Central memory CD8-positive, alpha-beta T cell (primary cell): ENCODE results near the gene SUMF1.

ENCODE experiments used
- ATAC-seq: fragments of 150-1000 bp; cut with Tn5 transposase; replicated peaks from 2 replicates; pipeline ENCODE4 v1.10.0; 2022; ENCODE audit warnings: mild to moderate bottlenecking, moderate FRiP score, moderate number of reproducible peaks; ENCODE audit not compliant: poor library complexity, severe bottlenecking; ENCODE audit errors: extremely low read depth
- DNase-seq, 2 donors: peaks; one replicate each; pipeline ENCODE4 v3.0.0; 2021; ENCODE audit warnings: low spot score in 2 of 2
- H3K27ac Mint-ChIP-seq: one replicate; pipeline ENCODE4 v1.8.0; 2022; ENCODE audit warnings: low read depth, mild to moderate bottlenecking, moderate library complexity, mixed read lengths
- H3K27me3 Mint-ChIP-seq: one replicate; pipeline ENCODE4 v1.8.0; 2022; ENCODE audit warnings: mixed read lengths
- H3K36me3 Mint-ChIP-seq: one replicate; pipeline ENCODE4 v1.8.0; 2022; ENCODE audit warnings: mild to moderate bottlenecking, moderate library complexity, mixed read lengths; ENCODE audit not compliant: insufficient read depth
- H3K4me1 Mint-ChIP-seq: one replicate; pipeline ENCODE4 v1.8.0; 2022; ENCODE audit warnings: mixed read lengths
- H3K4me3 Mint-ChIP-seq: one replicate; pipeline ENCODE4 v1.8.0; 2022; ENCODE audit warnings: mild to moderate bottlenecking, moderate library complexity, mixed read lengths
- H3K9me3 Mint-ChIP-seq: one replicate; pipeline ENCODE4 v1.8.0; 2022; ENCODE audit warnings: mixed read lengths

SUMF1 gene

DNA sequence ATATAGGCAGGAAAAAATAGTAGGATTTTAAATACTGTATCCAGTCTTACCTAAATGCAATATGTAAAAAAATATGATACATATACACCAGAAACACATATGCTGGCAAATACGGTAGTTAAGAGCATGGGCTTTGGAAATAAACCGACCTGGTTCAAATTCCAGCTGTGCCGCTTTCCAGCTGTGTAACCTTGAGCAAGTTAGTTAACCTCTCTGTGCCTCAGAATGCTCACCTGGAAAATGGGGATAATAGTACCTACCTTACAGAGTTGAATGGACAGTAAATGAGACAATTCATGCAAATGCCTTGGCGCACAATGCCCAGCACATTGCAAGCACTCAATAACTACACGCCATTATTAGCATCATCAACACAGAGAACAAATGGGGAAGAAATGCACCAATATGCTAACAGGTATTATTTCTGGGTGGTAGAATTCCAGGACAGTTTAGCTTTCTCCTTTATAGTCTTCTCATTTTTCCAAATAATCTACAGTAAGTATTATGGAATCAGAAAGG, 50.6 kb downstream of the SUMF1 start:
- no peak overlapping the region for H3K27ac Mint-ChIP-seq
- no peak overlapping the region for H3K4me3 Mint-ChIP-seq
- H3K9me3 Mint-ChIP-seq, result no peaks in the 10 kb centered on the region
- ATAC-seq, result no peak
- H3K36me3 Mint-ChIP-seq, result peaks cover 7% of the 10 kb centered on the region
- no peaks in the 10 kb centered on the region for H3K27me3 Mint-ChIP-seq
- no peaks in the 10 kb centered on the region for H3K4me1 Mint-ChIP-seq
- no peak for DNase-seq

GRCh38 chr3:4413467-4413866, 53.6 kb downstream of the SUMF1 start:
- H3K4me1 Mint-ChIP-seq, result peaks cover 15% of the 10 kb centered on the region
- DNase-seq (no peak), ATAC-seq (no peak)
- H3K27me3 Mint-ChIP-seq, result no peaks in the 10 kb centered on the region
- peaks cover 12% of the 10 kb centered on the region for H3K36me3 Mint-ChIP-seq
- no peak overlapping the region for H3K4me3 Mint-ChIP-seq
- H3K27ac Mint-ChIP-seq, result no peak overlapping the region
- no peaks in the 10 kb centered on the region for H3K9me3 Mint-ChIP-seq

DNA sequence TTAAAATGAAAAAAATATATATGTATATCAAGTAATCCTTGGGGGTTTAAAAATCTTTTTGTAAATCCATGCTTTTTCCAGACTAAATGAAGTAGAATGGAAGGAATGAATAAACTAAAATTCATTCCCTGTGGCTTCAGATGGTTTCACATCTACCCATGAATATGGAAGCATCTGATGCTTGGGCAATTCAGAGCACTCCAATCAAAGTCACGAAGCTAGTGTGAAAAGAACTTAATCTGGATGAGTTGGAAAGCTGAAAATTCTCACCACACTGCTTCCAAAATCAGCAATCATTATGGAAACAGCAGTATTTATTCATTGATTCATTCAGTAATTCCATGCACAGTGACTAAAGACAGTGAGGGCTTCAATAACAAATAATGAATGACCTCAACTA, 55.2 kb downstream of the SUMF1 start:
- ATAC-seq, result no peak
- Mint-ChIP-seq H3K4me3 (no peak overlapping the region), H3K27ac (no peak overlapping the region), H3K36me3 (peaks cover 14% of the 10 kb centered on the region), H3K4me1 (peaks cover 21% of the 10 kb centered on the region), H3K27me3 (no peaks in the 10 kb centered on the region), H3K9me3 (no peaks in the 10 kb centered on the region)
- no peak for DNase-seq

- ATAC-seq (no peak), DNase-seq (no peak)
- peaks cover 21% of the 10 kb centered on the region for H3K4me1 Mint-ChIP-seq
- H3K27me3 Mint-ChIP-seq, result no peaks in the 10 kb centered on the region
- H3K36me3 Mint-ChIP-seq, result peaks cover 16% of the 10 kb centered on the region
- H3K27ac Mint-ChIP-seq, result no peak overlapping the region
- no peaks in the 10 kb centered on the region for H3K9me3 Mint-ChIP-seq
- H3K4me3 Mint-ChIP-seq, result no peak overlapping the region
These were observed 55.8 kb downstream of the SUMF1 start for GRCh38 chr3:4411236-4411635.

DNA sequence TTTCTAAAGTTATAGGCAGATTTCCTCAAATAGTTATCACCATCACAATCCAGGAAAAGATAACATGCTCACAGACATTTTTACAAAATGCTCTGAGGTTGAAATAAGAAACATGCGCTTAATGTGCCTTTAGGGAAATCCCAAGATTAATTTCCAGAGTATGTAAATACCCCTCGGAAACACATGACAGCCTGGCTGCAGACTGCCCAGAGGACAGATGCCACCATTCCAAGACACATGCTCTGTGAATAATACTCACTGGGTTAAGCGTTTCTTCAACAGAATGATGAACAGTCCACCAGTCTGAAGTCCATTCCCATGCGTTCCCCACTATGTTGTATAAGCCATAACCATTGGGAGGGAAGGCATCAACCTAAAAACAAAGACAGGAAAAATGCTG, 56.5 kb downstream of the SUMF1 start:
- H3K4me1 Mint-ChIP-seq, result peaks cover 21% of the 10 kb centered on the region
- H3K36me3 Mint-ChIP-seq, result peaks cover 12% of the 10 kb centered on the region
- H3K27ac Mint-ChIP-seq, result no peak overlapping the region
- no peak for ATAC-seq
- no peaks in the 10 kb centered on the region for H3K27me3 Mint-ChIP-seq
- H3K4me3 Mint-ChIP-seq, result no peak overlapping the region
- no peaks in the 10 kb centered on the region for H3K9me3 Mint-ChIP-seq
- DNase-seq, result no peak

- DNase-seq, result no peak
These were observed 57.0 kb downstream of the SUMF1 start for GRCh38 chr3:4409971-4410573.

DNA sequence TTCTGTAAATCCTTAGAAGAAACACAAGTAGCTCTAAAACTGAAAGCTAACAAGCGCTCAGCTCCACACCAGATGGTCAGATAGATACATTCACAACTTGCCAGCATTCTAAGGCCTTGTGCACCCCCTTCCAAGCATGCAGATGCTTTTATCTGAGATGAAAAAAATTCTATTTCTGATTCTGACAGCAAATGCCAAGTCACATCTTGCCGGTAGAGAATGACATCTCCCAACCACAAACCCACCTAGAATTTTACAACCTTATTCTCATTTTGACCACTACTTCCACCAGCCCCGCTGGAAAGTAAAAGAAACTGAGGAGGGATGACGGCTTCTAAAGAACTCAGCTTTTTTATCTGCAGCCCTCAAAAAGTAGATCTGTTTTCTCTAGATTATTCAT, 57.7 kb downstream of the SUMF1 start:
- Mint-ChIP-seq H3K36me3 (peaks cover 17% of the 10 kb centered on the region), H3K4me3 (no peak overlapping the region)
- no peak for ATAC-seq

More at GRCh38 chr3:4409971-4410573, 57.0 kb downstream of the SUMF1 start:
- H3K27me3 Mint-ChIP-seq, result no peaks in the 10 kb centered on the region
- H3K27ac Mint-ChIP-seq, result peak overlapping the region; percentile 67
- peaks cover 21% of the 10 kb centered on the region for H3K4me1 Mint-ChIP-seq
- ATAC-seq, result no peak
- no peak overlapping the region for H3K4me3 Mint-ChIP-seq
- H3K9me3 Mint-ChIP-seq, result no peaks in the 10 kb centered on the region
- H3K36me3 Mint-ChIP-seq, result peaks cover 13% of the 10 kb centered on the region

DNA sequence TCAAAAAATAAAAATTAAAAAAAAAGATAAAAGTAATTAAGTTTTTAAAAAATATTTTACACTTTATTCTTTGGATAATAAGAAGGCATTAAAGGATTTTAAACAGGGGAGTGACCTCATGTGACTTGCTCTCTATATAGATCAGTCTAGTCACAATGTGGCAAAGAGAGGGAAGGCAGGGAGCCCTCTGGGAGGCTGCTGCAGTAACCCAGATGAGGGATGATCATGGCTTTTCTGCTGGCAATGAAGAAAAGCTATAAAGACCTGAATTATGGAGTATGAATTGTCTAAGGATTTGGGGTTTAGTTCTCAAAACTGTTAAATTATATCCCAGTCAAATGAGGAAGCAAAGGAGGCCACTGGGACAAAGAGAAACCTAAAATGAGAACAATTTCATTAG, 58.1 kb downstream of the SUMF1 start:
- no peak overlapping the region for H3K4me3 Mint-ChIP-seq
- H3K27me3 Mint-ChIP-seq, result no peaks in the 10 kb centered on the region
- no peak for DNase-seq
- peaks cover 21% of the 10 kb centered on the region for H3K4me1 Mint-ChIP-seq
- peak overlapping the region; percentile 67 for H3K27ac Mint-ChIP-seq
- no peak for ATAC-seq
- peaks cover 18% of the 10 kb centered on the region for H3K36me3 Mint-ChIP-seq
- H3K9me3 Mint-ChIP-seq, result no peaks in the 10 kb centered on the region

More for the DNA sequence above, 57.7 kb downstream of the SUMF1 start:
- Mint-ChIP-seq H3K27ac (peak overlapping the region; percentile 67), H3K4me1 (peaks cover 21% of the 10 kb centered on the region), H3K9me3 (no peaks in the 10 kb centered on the region), H3K27me3 (no peaks in the 10 kb centered on the region)
- no peak for DNase-seq

DNA sequence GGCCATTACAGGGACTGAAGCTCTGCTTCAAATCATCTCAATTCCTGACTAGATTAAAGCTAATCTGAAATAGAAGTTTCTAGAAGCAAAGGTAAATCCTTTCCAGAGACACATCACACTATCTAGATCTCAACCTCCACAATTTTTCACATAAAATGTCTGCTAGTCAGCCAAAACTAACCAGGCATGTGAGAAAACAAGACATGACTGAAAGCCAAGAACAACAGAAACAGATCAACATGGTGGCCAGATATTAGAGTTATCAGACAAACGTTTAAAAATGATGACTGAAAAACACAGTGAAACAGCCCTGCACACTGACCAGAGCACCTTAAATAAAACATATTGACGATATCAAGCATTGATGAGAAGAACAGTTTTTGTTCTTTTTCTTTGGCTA, 59.1 kb downstream of the SUMF1 start:
- Mint-ChIP-seq H3K4me1 (peaks cover 21% of the 10 kb centered on the region), H3K9me3 (no peaks in the 10 kb centered on the region)

GRCh38 chr3:4406746-4407568, 60.1 kb downstream of the SUMF1 start:
- ATAC-seq, result peak; percentile 60
- Mint-ChIP-seq H3K27me3 (no peaks in the 10 kb centered on the region), H3K9me3 (no peaks in the 10 kb centered on the region), H3K27ac (no peak overlapping the region), H3K4me3 (no peak overlapping the region), H3K36me3 (peaks cover 16% of the 10 kb centered on the region), H3K4me1 (peaks cover 21% of the 10 kb centered on the region)
- DNase-seq, result no peak

More for the DNA sequence above, 59.1 kb downstream of the SUMF1 start:
- no peak overlapping the region for H3K4me3 Mint-ChIP-seq
- H3K36me3 Mint-ChIP-seq, result peaks cover 16% of the 10 kb centered on the region
- DNase-seq (no peak), ATAC-seq (no peak)
- no peaks in the 10 kb centered on the region for H3K27me3 Mint-ChIP-seq
- H3K27ac Mint-ChIP-seq, result no peak overlapping the region

GRCh38 chr3:4404881-4405280, 62.2 kb downstream of the SUMF1 start:
- H3K4me3 Mint-ChIP-seq, result no peak overlapping the region
- DNase-seq (no peak), ATAC-seq (no peak)
- no peaks in the 10 kb centered on the region for H3K9me3 Mint-ChIP-seq
- H3K27me3 Mint-ChIP-seq, result no peaks in the 10 kb centered on the region
- peaks cover 13% of the 10 kb centered on the region for H3K36me3 Mint-ChIP-seq
- H3K27ac Mint-ChIP-seq, result no peak overlapping the region
- H3K4me1 Mint-ChIP-seq, result peaks cover 17% of the 10 kb centered on the region

DNA sequence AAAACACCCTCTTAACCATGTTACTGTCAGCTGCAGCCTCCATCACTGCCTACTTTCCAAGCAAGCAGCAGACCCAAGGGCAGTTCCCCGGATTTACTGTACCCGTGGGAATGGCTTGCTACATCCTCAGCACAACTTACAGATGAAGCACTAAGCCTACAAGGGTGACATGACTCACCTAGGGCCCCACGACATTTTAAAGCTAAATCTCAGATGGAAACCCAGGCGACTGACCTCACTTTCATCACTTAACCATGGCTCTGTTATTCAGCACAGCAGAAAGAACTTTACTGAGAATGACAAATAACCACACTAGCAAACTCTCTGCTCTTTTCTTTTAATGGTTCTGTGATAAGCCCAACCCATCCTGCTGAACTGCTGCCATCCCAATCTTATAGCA, 65.6 kb downstream of the SUMF1 start:
- H3K9me3 Mint-ChIP-seq, result no peaks in the 10 kb centered on the region
- H3K36me3 Mint-ChIP-seq, result peaks cover 10% of the 10 kb centered on the region
- peaks cover 5% of the 10 kb centered on the region for H3K4me1 Mint-ChIP-seq
- no peak overlapping the region for H3K4me3 Mint-ChIP-seq
- H3K27ac Mint-ChIP-seq, result no peak overlapping the region
- ATAC-seq, result no peak
- H3K27me3 Mint-ChIP-seq, result no peaks in the 10 kb centered on the region
- no peak for DNase-seq

GRCh38 chr3:4399476-4399875, 67.6 kb downstream of the SUMF1 start:
- H3K36me3 Mint-ChIP-seq, result peaks cover 8% of the 10 kb centered on the region
- no peak overlapping the region for H3K27ac Mint-ChIP-seq
- no peak overlapping the region for H3K4me3 Mint-ChIP-seq
- H3K9me3 Mint-ChIP-seq, result no peaks in the 10 kb centered on the region
- no peak for DNase-seq
- no peak for ATAC-seq
- H3K27me3 Mint-ChIP-seq, result no peaks in the 10 kb centered on the region
- peaks cover 18% of the 10 kb centered on the region for H3K4me1 Mint-ChIP-seq
